Activated CD8-positive, alpha-beta memory T cell treated with anti-CD3 and anti-CD28 coated beads, Interleukin-2, amount 50 U/mL, for 1 hour (primary cell): ENCODE results near the gene WDR1.

Source experiments
- DNase-seq: peaks from one replicate; pipeline ENCODE4 v3.0.0-alpha.2; 2020; ENCODE audit errors: extremely low read depth

Gene WDR1

DNA sequence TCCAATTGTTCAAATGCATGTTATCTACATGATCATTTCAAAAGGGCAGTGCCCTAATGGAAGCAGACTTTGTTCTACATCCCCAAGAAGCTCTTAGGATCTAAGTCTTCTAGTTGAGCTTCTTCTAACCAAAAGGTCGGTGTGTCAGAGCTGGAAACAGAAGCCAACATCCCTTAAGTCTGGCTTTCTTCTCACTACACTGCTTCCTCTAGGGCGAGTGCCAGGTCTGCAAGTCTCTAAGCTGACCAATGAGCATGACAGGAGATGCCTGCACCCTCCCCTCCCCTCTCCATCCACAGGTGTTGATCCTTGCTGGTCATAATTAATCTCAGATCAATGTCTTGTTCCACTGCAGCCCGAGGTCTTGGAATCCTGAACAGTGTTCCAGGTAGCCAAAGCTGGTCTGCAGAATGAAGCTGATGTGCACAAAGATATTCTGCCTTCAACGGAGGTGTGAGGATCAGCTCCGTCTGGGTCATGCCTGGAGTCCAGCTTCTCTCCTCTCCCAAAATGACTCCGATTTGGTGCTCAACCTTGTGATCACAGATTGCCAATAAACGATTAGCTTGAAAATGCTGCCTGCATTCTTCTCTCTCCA, 44.1 kb downstream of the WDR1 start:
- no peak for DNase-seq

- no peak for DNase-seq
Observed at GRCh38 chr4:10069075-10069642, 47.4 kb downstream of the WDR1 start.

- DNase-seq, result no peak
Observed at GRCh38 chr4:10066670-10067651, 49.6 kb downstream of the WDR1 start.

DNA sequence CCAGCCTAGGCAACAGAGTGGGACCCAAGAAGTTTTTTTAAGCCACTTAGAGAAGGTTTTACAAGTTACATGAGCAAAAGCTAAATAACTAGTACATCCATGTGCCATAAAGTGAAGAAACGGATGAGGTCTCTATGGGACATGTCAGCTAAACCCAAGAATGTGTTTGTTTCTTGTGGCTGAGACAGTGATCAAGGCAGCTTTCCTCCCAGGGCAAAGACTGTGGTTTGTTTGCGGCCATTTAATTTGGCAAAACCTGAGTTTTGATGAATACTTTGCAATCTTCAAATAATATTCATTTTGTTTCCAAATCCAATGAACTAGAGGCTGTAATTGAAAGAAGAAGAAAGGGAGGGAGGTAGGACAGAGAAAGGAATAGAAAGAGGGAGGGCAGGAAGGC, 50.4 kb downstream of the WDR1 start:
- DNase-seq, result no peak

GRCh38 chr4:10063544-10064300, 52.9 kb downstream of the WDR1 start:
- DNase-seq, result no peak

DNA sequence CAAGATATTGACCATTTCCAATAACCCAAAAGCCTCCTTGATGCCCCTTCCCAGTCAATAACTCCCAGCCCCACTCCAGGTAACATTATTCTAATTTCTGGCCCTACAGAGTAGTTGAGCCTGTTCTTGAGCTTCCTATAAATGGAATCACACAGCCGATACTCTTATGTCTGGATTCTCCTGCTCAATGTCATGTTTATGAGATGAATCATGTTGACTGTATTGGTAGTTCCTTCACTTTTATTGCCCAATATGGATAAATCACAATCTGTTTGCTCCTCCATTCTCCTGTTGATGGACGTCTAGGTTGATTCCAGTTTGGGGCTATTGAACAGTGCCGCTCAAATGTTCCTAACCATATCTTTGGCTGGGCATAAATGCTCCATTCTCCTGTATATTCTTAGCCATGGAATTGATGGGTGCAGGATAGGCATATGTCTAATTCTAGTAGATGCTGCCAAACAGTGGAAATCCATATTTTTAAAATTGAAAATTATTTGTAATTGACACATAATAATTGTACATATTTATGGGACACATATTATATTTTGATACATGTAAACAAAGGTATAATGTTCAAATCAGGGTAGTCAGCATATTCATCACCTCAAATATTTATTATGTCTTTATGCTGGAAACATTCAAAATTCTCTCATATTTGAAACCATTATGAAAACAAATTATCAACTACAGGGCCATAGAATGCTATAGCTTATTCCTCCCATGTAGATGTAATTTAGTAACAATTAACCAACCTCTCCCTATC, 54.8 kb downstream of the WDR1 start:
- no peak for DNase-seq

DNA sequence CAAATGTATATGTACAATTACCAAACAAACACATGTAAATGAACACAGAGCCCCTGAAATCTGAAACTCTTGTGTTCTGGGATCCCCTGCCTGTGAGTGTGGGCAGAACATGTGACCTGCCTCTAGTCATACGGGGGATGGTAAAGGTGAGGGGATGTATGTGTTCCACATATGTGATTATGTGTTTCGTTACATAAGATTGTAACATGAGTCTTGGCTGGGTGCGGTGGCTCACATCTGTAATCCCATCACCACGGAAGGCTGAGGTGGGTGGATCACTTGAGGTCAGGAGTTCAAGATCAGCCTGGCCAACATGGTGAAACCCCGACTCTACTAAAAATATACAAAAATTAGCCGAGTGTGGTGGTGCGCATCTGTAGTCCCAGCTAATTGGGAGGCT, 58.2 kb downstream of the WDR1 start:
- DNase-seq, result no peak

DNA sequence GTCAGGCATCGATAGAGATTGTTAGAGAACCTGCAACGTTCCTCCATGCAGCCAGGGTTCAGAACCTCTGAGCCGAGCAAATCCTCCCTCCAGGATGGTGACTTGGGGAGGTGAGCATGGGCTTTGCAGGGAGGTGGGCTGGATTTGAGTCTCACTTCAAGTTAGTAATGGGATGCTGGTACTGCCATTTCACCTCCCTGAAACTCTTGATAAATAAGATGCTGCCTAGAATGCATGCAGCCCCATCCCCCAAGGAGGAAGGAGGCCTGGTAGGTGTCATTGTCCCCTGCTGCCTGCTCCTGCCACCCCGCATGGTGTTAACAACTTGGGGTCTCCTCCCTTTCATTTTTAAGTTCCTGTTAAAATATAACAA, 59.6 kb downstream of the WDR1 start:
- DNase-seq, result no peak

DNA sequence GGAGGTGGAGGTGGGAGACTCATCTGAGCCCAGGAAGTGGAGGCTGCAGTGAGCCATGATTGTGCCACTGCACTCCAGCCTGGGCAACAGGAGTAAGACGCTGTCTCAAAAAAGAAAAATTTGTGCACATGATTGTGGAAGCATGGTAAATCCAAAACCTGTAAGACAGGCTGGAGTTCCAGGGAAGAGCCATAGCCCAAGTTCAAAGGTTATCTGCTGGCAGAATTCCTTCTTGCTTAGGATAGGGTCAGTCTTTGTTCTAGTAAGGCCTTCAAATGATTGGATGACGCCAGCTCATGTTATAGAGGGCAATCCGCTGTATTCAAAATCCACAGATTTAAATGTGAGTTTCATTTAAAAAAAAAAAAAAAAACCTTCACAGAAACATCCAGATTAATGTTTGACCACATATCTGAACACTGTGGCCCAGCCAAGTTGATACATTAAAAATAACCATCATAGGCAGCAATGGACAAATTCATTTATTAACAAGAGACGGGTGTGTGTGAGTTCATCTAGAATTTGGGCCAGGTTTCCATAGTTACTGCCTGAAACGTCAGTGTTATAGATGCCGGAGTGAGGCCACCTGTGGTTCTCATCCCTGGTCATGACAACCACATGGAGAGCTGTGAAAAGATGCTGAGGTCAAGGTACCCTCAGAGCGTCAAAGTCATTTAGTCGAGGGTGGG, 60.1 kb downstream of the WDR1 start:
- DNase-seq, result no peak

DNA sequence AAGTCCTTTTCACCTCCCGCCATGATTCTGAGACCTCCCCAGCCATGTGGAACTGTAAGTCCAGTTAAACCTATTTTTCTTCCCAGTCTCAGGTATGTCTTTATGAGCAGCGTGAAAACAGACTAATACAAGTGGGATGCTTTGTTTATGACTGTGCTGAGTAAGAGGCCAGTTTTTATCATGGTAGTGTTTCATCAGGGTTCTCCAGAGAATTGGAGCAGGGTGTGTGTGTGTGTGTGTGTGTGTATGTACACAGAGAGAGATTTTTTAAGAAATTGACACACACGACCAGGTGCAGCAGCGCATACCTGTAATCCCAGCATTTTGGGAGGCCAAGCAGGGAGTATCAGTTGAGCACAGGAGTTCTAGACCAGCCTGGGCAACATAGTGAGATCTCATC, 60.7 kb downstream of the WDR1 start:
- no peak for DNase-seq

GRCh38 chr4:10054571-10055041, 62.0 kb downstream of the WDR1 start:
- no peak for DNase-seq

GRCh38 chr4:10053635-10054453, 62.8 kb downstream of the WDR1 start:
- DNase-seq, result no peak

DNA sequence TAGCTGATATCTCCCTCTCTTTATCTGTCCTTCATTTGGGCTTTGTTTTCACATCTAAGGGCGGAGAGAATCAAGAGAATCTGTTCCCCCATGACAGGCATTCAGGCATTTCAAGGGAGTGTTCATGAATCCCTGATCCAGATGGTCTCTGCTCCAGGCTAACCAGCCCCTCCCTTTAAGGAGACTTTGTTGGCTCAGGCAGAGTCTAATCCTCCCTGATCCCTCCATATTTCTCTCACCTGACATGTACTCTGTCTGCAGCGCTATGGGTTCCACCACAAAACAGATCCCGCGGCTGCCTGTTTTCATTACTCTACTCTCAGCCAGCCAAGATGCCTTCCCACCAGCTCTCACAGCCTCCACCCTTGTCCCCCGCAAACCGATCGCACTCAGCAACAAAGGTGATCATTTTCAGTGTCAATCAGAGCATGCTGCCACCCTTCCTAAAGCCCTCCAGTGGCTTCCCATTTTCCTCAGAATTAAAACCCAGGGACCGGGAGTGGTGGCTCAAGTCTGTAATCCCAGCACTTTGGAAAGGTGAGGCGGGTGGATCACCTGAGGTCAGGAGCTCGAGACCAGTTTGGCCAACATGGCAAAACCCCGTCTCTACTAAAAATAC, 65.0 kb downstream of the WDR1 start:
- no peak for DNase-seq

GRCh38 chr4:10050721-10051120, 65.9 kb downstream of the WDR1 start:
- no peak for DNase-seq

DNA sequence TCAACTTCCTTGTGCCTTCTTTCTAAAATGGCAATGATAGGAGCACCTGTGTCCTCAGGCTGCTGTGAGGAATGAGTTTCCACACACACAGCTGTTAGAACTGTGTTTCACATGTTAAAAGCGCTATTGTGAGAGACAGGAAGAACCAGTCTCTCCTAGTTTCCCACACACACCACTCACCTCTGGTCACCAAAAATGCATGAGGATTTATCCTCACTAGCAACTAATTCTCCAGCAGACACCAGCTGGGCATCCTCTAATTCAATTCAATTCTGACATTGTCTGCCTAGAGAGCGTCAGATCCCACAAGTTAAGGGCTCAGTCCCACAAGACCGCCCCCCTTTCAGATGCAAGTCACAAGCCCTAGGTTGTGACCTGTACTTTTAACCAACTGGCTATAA, 66.3 kb downstream of the WDR1 start:
- no peak for DNase-seq

- DNase-seq, result no peak
Observed at GRCh38 chr4:10048941-10049697, 67.5 kb downstream of the WDR1 start.

DNA sequence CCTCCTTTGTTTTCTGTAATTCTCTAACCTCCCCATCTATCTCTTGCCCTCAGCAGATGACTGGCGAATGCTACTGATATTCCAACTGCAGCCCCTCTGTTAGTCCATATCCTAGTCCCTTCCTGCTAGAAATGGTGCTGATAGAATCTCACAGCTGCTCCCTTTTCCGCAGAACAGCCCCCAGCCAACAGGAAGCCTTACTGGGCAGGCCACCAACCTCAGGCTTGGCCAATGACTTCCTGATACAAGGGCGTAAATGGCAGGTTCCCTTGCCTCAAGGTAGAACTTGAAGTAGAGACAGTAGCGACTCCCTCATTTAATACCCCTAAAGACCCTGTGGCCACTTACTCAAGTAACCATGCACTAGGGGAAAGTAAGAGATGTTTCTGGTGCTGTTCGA, 68.6 kb downstream of the WDR1 start:
- no peak for DNase-seq

GRCh38 chr4:10046471-10046870, 70.1 kb downstream of the WDR1 start:
- no peak for DNase-seq

- no peak for DNase-seq
Observed at GRCh38 chr4:10045481-10045880, 71.1 kb downstream of the WDR1 start.
